CD4-positive, alpha-beta T cell treated with Interleukin-1 beta for 1 hour (primary cell): Measurements from ENCODE around the gene LSM3.

ENCODE experiments used
- DNase-seq, 2 donors: peaks; one replicate each; pipeline ENCODE4 v3.0.0-alpha.2; 2020 to 2022

The LSM3 gene

GRCh38 chr3:14143271-14144225 is 35.1 kb upstream of the LSM3 start:
- DNase-seq: peak in 1 of 2 donors; percentile 28

GRCh38 chr3:14144423-14145075 is 34.1 kb upstream of the LSM3 start:
- peak; percentile 91 to 92 for DNase-seq

GRCh38 chr3:14145236-14145635 is 33.4 kb upstream of the LSM3 start:
- DNase-seq: no peak

- no peak for DNase-seq
Observed at GRCh38 chr3:14145670-14146380, 32.8 kb upstream of the LSM3 start.

- DNase-seq: no peak
Observed at GRCh38 chr3:14146381-14147065, 32.1 kb upstream of the LSM3 start.

- no peak for DNase-seq
Observed at GRCh38 chr3:14147066-14147435, 31.6 kb upstream of the LSM3 start.

GRCh38 chr3:14147617-14148016 is 31.0 kb upstream of the LSM3 start:
- DNase-seq: no peak

GRCh38 chr3:14148041-14148985 is 30.3 kb upstream of the LSM3 start:
- no peak for DNase-seq

GRCh38 chr3:14150078-14150477 is 28.5 kb upstream of the LSM3 start:
- DNase-seq: no peak

GRCh38 chr3:14150491-14151230 is 28.0 kb upstream of the LSM3 start:
- no peak for DNase-seq

GRCh38 chr3:14151471-14152083 is 27.0 kb upstream of the LSM3 start:
- no peak for DNase-seq

- DNase-seq: no peak
Observed at GRCh38 chr3:14152233-14152962, 26.2 kb upstream of the LSM3 start.

GRCh38 chr3:14152963-14153355 is 25.7 kb upstream of the LSM3 start:
- DNase-seq: no peak

- DNase-seq: no peak
Observed at GRCh38 chr3:14153663-14154062, 25.0 kb upstream of the LSM3 start.

- DNase-seq: no peak
Observed at GRCh38 chr3:14154276-14154675, 24.3 kb upstream of the LSM3 start.

GRCh38 chr3:14154895-14155440 is 23.6 kb upstream of the LSM3 start:
- DNase-seq: no peak

GRCh38 chr3:14156201-14156600 is 22.4 kb upstream of the LSM3 start:
- no peak for DNase-seq

GRCh38 chr3:14156843-14157561 is 21.6 kb upstream of the LSM3 start:
- no peak for DNase-seq

GRCh38 chr3:14157951-14158350 is 20.7 kb upstream of the LSM3 start:
- DNase-seq: no peak
